Neuronal stem cell (in vitro differentiated cells): ENCODE results near the gene PCBP2.
A peak's percentile ranks its signal among the peaks of the same experiment; 100 is the strongest.

Source experiments
- DNase-seq: peaks from one replicate; pipeline ENCODE4 v3.0.0-alpha.2; 2013; ENCODE audit warnings: low spot score
- H2AFZ ChIP-seq: one replicate; pipeline ENCODE4 v1.6.1; 2013; ENCODE audit warnings: mild to moderate bottlenecking, low read length, inconsistent platforms
- H2AK5ac ChIP-seq: 2 replicates; pipeline ENCODE4 v1.6.1; 2013; ENCODE audit warnings: low read depth, mild to moderate bottlenecking, inconsistent platforms, low read length, moderate library complexity, mixed read lengths
- H2BK120ac ChIP-seq: 2 replicates; pipeline ENCODE4 v1.6.1; 2013; ENCODE audit warnings: low read depth, mild to moderate bottlenecking, inconsistent platforms, low read length, moderate library complexity, mixed read lengths
- H2BK12ac ChIP-seq: one replicate; pipeline ENCODE4 v1.6.1; 2013; ENCODE audit warnings: low read length, inconsistent platforms
- H2BK15ac ChIP-seq: 2 replicates; pipeline ENCODE4 v1.6.1; 2013; ENCODE audit warnings: mild to moderate bottlenecking, low read length, inconsistent platforms, mixed read lengths
- H2BK5ac ChIP-seq: one replicate; pipeline ENCODE4 v1.6.1; 2013; ENCODE audit warnings: inconsistent platforms, mild to moderate bottlenecking, low read length, moderate library complexity
- H3K14ac ChIP-seq: one replicate; pipeline ENCODE4 v1.6.1; 2013; ENCODE audit warnings: low read length, inconsistent platforms
- H3K18ac ChIP-seq: 2 replicates; pipeline ENCODE4 v1.6.1; 2013; ENCODE audit warnings: low read length, inconsistent platforms
- H3K23ac ChIP-seq: 2 replicates; pipeline ENCODE4 v1.6.1; 2013; ENCODE audit warnings: low read depth, mild to moderate bottlenecking, mixed read lengths, low read length, inconsistent platforms; ENCODE audit not compliant: poor library complexity
- H3K27ac ChIP-seq: replicated peaks from 3 replicates; pipeline ENCODE4 v1.5.1; 2013; ENCODE audit warnings: low read length, inconsistent platforms
- H3K27me3 ChIP-seq, 3 experiments: 2 replicates each; pipeline ENCODE4 v1.6.1; 2013; ENCODE audit warnings: low read length in 3 of 3, mild to moderate bottlenecking in 2 of 3, inconsistent platforms in 1 of 3, low read depth in 1 of 3, mixed read lengths in 1 of 3, moderate library complexity in 1 of 3; ENCODE audit not compliant: control insufficient read depth in 3 of 3, insufficient read depth in 3 of 3
- H3K36me3 ChIP-seq, 2 donors: replicated peaks in 1 of 2; 2 replicates each; pipeline ENCODE4 v1.6.1; 2013; ENCODE audit warnings: low read length in 2 of 2; ENCODE audit not compliant: control insufficient read depth in 2 of 2, insufficient read depth in 2 of 2
- H3K4ac ChIP-seq: 2 replicates; pipeline ENCODE4 v1.6.1; 2013; ENCODE audit warnings: inconsistent platforms, mild to moderate bottlenecking, low read length, moderate library complexity
- H3K4me1 ChIP-seq, 2 donors: 1 replicate in 1 of 2; 2 replicates in 1 of 2; pipeline ENCODE4 v1.6.1; 2013; ENCODE audit warnings: low read length in 2 of 2, low read depth in 1 of 2; ENCODE audit not compliant: control insufficient read depth in 2 of 2, insufficient read depth in 1 of 2
- H3K4me2 ChIP-seq: one replicate; pipeline ENCODE4 v1.6.1; 2013; ENCODE audit warnings: mild to moderate bottlenecking, low read length, inconsistent platforms; ENCODE audit not compliant: insufficient read depth, poor library complexity, severe bottlenecking
- H3K4me3 ChIP-seq, 2 donors: 2 replicates each; pipeline ENCODE4 v1.5.1; 2013; ENCODE audit warnings: low read length in 2 of 2, mild to moderate bottlenecking in 2 of 2, inconsistent platforms in 1 of 2, moderate library complexity in 1 of 2
- H3K79me1 ChIP-seq: one replicate; pipeline ENCODE4 v1.6.1; 2013; ENCODE audit warnings: low read depth, mild to moderate bottlenecking, inconsistent platforms, low read length, moderate library complexity
- H3K9ac ChIP-seq: one replicate; pipeline ENCODE4 v1.6.1; 2013; ENCODE audit warnings: mild to moderate bottlenecking, low read depth, low read length, inconsistent platforms; ENCODE audit not compliant: poor library complexity
- H3K9me3 ChIP-seq, 2 donors: replicated peaks in 1 of 2; 2 replicates each; pipeline versions ENCODE3 to v1.6.1; 2013; ENCODE audit warnings: low read length in 2 of 2, mild to moderate bottlenecking in 2 of 2, inconsistent platforms in 1 of 2, low read depth in 1 of 2, mixed read lengths in 1 of 2, moderate library complexity in 1 of 2; ENCODE audit not compliant: control insufficient read depth in 2 of 2, insufficient read depth in 1 of 2
- H4K8ac ChIP-seq: one replicate; pipeline ENCODE4 v1.6.1; 2013; ENCODE audit warnings: low read depth, mild to moderate bottlenecking, inconsistent platforms, low read length, moderate library complexity
- H4K91ac ChIP-seq: one replicate; pipeline ENCODE4 v1.6.1; 2013; ENCODE audit warnings: low read length, low read depth, mild to moderate bottlenecking, inconsistent platforms; ENCODE audit not compliant: poor library complexity
- WGBS, 2 donors: extraction: QIAGEN DNeasy Blood & Tissue Kit; methylation state at CpG; one replicate each; pipeline ENCODE4 v1.1.7; 2013; ENCODE audit warnings: missing lambda C conversion rate in 2 of 2, mixed read lengths in 1 of 2; ENCODE audit not compliant: insufficient read length in 2 of 2, insufficient replicate concordance in 1 of 2; ENCODE audit errors: extremely low coverage in 2 of 2; 5-methylcytosine and 5-hydroxymethylcytosine counted together

PCBP2 gene

DNA sequence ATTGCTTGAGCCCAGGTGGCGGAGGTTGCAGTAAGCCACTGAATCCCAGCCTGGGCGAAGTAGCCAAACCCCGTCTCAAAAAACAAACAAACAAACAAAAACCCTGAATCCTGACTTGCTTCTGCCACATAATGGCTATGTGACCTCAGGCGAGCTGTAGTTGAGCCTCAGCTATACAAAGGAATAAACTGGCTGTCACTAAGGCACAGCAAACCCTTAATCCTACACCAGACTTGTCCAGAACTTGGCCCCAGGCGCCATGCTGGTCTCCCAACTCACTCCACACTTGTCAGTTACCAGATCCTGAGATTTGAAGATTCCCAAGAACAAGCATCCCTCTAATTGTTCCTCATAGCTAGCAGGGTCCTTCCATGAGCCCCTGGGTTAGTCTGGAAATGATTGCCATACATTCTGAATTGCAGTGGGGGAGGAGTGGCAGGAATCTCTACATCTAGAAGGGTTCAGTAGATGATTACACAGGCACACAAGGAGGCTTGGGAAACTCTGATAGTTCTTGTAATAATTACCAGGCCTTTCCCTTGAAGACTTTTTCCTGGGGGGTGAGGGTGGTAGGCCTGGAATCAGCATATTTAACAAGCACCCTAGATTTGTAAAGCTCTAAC lies 37.5 kb downstream of the PCBP2 start:
- no peak overlapping the region for H2AK5ac ChIP-seq
- H2BK12ac ChIP-seq = no peak overlapping the region
- no peak overlapping the region for H2BK15ac ChIP-seq
- no peak overlapping the region for H3K4me2 ChIP-seq
- H3K4ac ChIP-seq = no peak overlapping the region
- no peaks in the 10 kb centered on the region for H3K27me3 ChIP-seq
- H3K9me3 ChIP-seq = no peaks in the 10 kb centered on the region
- DNase-seq = no peak
- no peak overlapping the region for H3K14ac ChIP-seq
- no peak overlapping the region for H3K27ac ChIP-seq
- no peak overlapping the region for H3K23ac ChIP-seq
- H2BK5ac ChIP-seq = no peak overlapping the region
- peaks cover 26 to 42% of the 10 kb centered on the region in 2 donors for H3K36me3 ChIP-seq
- no peak overlapping the region for H2AFZ ChIP-seq
- no peak overlapping the region for H3K4me3 ChIP-seq
- H3K79me1 ChIP-seq = peaks cover 3% of the 10 kb centered on the region
- H3K18ac ChIP-seq = no peak overlapping the region
- no peak overlapping the region for H4K91ac ChIP-seq
- WGBS, 2 donors = no CpG with 5 or more reads among the region's 5 CpGs
- H3K9ac ChIP-seq = no peak overlapping the region
- no peak overlapping the region for H2BK120ac ChIP-seq
- no peak overlapping the region for H4K8ac ChIP-seq
- H3K4me1 ChIP-seq = peaks cover 15 to 18% of the 10 kb centered on the region in 2 donors

DNA sequence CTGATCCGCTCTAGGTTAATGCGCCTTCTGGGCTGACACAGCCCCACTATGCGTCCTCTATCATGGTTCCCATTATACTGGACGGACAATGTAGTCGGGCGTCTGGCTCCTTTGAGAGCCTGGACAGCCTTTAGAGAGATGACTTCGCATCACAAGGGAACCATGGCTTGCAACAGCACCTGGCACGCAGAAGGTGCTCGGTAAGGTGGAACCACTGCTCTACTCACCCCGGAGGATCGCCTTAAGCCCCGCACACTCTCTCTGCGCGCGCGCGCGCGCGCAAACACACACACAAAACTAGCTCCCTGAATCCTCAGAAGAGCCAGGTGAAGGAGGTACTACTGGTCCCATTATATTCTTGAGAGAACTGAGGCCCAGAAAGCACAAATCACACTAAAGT lies 40.3 kb downstream of the PCBP2 start:
- Histone ChIP-seq H3K23ac (no peak overlapping the region), H3K27me3 (no peaks in the 10 kb centered on the region), H3K4me2 (peak overlapping the region; percentile 52), H2BK120ac (no peak overlapping the region), H2BK5ac (no peak overlapping the region), H3K27ac (peak overlapping the region; percentile 66), H2AK5ac (no peak overlapping the region), H3K4ac (no peak overlapping the region), H3K14ac (no peak overlapping the region), H3K18ac (no peak overlapping the region), H3K9ac (no peak overlapping the region), H3K36me3 (peaks cover 6 to 15% of the 10 kb centered on the region in 2 donors), H4K91ac (no peak overlapping the region), H2AFZ (no peak overlapping the region), H4K8ac (no peak overlapping the region), H3K79me1 (no peaks in the 10 kb centered on the region), H3K4me1 (peaks cover 22 to 30% of the 10 kb centered on the region in 2 donors), H2BK12ac (no peak overlapping the region), H2BK15ac (no peak overlapping the region), H3K4me3 (peak overlapping the region; percentile 36 to 55), H3K9me3 (no peaks in the 10 kb centered on the region)
- DNase-seq = no peak
- no CpG with 5 or more reads among the region's 20 CpGs for WGBS, 2 donors

DNA sequence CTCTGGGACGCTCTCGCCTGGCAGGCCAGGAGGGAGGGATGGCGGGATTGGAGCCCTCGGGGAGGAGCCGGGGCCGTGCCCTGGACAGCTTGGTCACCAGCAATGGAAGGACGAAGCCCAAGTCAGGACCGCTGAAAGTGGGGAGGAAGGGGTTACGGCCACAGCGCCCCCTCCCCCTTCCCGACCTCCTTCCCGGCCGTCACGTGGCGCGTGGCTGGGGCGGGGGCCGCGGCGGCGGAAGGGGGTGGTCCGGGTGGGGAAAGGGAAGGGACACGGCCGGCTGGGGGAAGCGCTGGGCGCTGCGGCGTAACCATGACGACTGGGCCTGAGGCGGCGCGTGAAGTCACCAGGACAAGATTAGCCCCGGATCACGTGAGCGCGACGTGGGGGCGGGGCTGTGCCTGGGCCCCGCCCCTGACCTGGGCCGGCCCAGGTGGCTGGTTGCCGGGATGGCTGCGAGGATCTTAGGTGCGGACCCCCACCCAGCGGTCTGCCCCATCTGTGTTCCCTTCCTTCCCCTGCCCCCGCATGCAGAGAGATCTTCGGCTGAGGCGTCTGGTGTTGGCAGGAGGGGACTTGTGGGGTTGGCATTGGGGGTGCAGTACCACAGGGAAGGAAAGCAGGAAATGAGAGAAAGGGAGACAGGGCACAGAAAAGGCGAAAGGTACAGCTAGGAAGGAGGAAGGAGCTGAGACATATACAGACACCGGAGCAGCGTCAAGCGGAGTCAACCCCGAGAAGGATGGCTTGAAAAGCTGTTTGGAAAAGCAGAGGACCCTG lies 41.1 kb downstream of the PCBP2 start:
- no peak overlapping the region for H2BK5ac ChIP-seq
- no peak overlapping the region for H2AK5ac ChIP-seq
- no peaks in the 10 kb centered on the region for H3K79me1 ChIP-seq
- peak overlapping the region; percentile 74 for H2AFZ ChIP-seq
- H3K14ac ChIP-seq = no peak overlapping the region
- peak overlapping the region; percentile 76 for H3K4me2 ChIP-seq
- peak overlapping the region; percentile 66 for H3K27ac ChIP-seq
- no peak overlapping the region for H2BK120ac ChIP-seq
- no CpG with 5 or more reads among the region's 52 CpGs for WGBS, 2 donors
- H3K36me3 ChIP-seq = peaks cover 1 to 12% of the 10 kb centered on the region in 2 donors
- no peak overlapping the region for H2BK15ac ChIP-seq
- H3K9ac ChIP-seq = peak overlapping the region; percentile 71
- H3K27me3 ChIP-seq = no peaks in the 10 kb centered on the region
- H3K4me1 ChIP-seq = peaks cover 22 to 32% of the 10 kb centered on the region in 2 donors
- H4K91ac ChIP-seq = no peak overlapping the region
- peak overlapping the region; percentile 55 to 81 for H3K4me3 ChIP-seq
- H3K9me3 ChIP-seq = no peaks in the 10 kb centered on the region
- H4K8ac ChIP-seq = no peak overlapping the region
- peak; percentile 90 for DNase-seq
- H3K4ac ChIP-seq = no peak overlapping the region
- peak overlapping the region; percentile 89 for H3K18ac ChIP-seq
- H2BK12ac ChIP-seq = no peak overlapping the region
- H3K23ac ChIP-seq = peak overlapping the region; percentile 49
